ENCODE results near the gene FTO. TPM values are rescaled to one million over a fixed set of nuclear protein-coding genes. Genes with fewer than 3 reads are reported as not detected.
"Not testable (repeated sequence)": the region's sequence is repeated elsewhere in the genome, so short reads cannot be mapped to it uniquely, and the experiment has no call there.

FTO gene
- total RNA-seq, 1 donor from 2014 or later, result 65.8 TPM

DNA sequence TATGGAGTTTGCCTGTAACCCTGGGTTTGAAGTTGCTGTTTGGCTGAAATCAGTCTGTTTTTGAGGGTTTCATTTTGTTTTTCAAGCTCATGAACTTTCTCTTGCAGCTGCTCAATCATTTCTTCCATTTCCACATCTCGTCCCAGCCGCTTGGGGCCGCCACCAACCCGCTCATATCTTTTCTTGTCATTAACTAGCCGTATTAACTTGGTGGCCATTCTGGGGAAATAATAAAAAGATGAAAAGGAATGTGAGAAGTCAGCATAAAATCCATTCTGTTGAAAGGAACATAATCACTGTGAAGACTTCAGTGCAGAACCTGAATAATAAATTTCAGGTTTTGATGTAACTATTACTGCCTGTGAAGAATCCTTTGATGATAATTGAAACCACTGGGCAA, 11.8 kb upstream of the FTO start:
- Mint-ChIP-seq H3K27me3 (no peaks in the 10 kb centered on the region), H3K4me3 (no peak overlapping the region), H3K36me3 (ENCODE audit: low read depth) (peaks cover 12% of the 10 kb centered on the region), H3K9me3 (no peaks in the 10 kb centered on the region), H3K4me1 (no peaks in the 10 kb centered on the region), H3K27ac (no peak overlapping the region)
- CTCF ChIA-PET, result no interaction called here
- TF ChIP-seq, protein P1, sequence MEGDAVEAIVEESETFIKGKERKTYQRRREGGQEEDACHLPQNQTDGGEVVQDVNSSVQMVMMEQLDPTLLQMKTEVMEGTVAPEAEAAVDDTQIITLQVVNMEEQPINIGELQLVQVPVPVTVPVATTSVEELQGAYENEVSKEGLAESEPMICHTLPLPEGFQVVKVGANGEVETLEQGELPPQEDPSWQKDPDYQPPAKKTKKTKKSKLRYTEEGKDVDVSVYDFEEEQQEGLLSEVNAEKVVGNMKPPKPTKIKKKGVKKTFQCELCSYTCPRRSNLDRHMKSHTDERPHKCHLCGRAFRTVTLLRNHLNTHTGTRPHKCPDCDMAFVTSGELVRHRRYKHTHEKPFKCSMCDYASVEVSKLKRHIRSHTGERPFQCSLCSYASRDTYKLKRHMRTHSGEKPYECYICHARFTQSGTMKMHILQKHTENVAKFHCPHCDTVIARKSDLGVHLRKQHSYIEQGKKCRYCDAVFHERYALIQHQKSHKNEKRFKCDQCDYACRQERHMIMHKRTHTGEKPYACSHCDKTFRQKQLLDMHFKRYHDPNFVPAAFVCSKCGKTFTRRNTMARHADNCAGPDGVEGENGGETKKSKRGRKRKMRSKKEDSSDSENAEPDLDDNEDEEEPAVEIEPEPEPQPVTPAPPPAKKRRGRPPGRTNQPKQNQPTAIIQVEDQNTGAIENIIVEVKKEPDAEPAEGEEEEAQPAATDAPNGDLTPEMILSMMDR (IDR thresholded peaks at IDR 0.05), result no peak
- intact Hi-C loops (cut with micrococcal nuclease), result no loop called here
- POLR2A ChIA-PET, result no interaction called here
- ATAC-seq (ENCODE audit: low read depth), result no peak
- DNase-seq, result no peak

DNA sequence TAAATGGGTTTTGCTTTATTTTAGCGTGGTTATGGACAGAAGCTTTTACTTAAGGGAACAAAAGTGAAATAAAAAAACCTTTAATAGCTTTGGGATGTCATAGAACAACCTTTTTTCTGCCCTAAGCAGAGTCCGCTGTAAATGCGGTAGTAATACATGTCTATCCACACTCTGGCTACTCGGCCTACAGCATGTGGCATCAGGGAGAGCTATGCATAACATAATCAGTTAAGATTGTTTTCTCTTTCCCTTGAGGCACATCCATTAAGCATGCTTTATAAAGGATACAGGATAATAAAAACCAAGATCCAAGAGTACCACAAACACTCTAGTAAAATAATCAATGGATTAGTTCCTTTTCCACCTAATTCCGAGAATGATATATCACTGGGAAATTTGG, 10.6 kb upstream of the FTO start:
- Mint-ChIP-seq H3K9me3 (no peaks in the 10 kb centered on the region), H3K4me1 (no peaks in the 10 kb centered on the region), H3K4me3 (no peak overlapping the region), H3K27ac (no peak overlapping the region), H3K36me3 (ENCODE audit: low read depth) (peaks cover 12% of the 10 kb centered on the region), H3K27me3 (no peaks in the 10 kb centered on the region)
- intact Hi-C loops (cut with micrococcal nuclease), result no loop called here
- TF ChIP-seq, protein P1 (IDR thresholded peaks at IDR 0.05), result no peak
- ATAC-seq (ENCODE audit: low read depth) (no peak), DNase-seq (no peak)
- POLR2A ChIA-PET, result no interaction called here
- CTCF ChIA-PET, result no interaction called here

DNA sequence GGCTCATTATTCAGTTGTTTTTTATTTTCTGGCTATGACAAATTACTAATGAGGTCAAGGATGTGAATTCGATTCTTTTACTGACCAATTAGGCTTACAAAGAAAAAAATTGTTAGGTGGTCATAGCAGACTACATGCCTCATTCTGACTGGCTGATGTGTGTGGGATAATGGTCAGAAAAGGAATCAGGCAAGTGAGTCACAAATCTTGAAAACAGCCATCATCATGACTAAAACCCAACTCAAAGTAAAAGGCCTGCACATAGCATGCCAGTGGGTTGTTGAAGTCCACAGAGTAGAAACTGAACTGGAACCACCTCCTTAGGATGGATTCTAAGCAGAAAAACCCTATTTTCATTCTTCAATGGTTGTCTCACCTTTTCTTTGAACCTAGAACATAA, 8.9 kb upstream of the FTO start:
- TF ChIP-seq, protein P1 (IDR thresholded peaks at IDR 0.05), result no peak
- Mint-ChIP-seq H3K27ac (no peak overlapping the region), H3K9me3 (no peaks in the 10 kb centered on the region), H3K36me3 (ENCODE audit: low read depth) (peaks cover 12% of the 10 kb centered on the region), H3K4me1 (no peaks in the 10 kb centered on the region), H3K27me3 (no peaks in the 10 kb centered on the region), H3K4me3 (no peak overlapping the region)
- intact Hi-C loops (cut with micrococcal nuclease), result no loop called here
- POLR2A ChIA-PET, result no interaction called here
- DNase-seq, result no peak
- ATAC-seq (ENCODE audit: low read depth), result no peak
- CTCF ChIA-PET, result no interaction called here

DNA sequence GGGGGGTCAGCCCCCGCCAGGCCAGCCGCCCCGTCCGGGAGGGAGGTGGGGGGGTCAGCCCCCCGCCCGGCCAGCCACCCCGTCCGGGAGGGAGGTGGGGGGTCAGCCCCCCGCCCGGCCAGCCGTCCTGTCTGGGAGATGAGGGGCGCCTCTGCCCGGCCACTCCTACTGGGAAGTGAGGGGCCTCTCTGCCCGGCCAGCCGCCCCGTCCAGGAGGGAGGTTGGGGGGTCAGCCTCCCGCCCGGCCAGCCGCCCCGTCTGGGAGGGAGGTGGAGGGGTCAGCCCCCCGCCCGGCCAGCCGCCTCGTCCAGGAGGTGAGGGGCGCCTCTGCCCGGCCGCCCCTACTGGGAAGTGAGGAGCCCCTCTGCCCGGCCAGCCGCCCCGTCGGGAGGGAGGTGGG, 5.7 kb upstream of the FTO start:
- H3K4me1 Mint-ChIP-seq; H3K27ac Mint-ChIP-seq; POLR2A ChIA-PET; CTCF ChIA-PET; H3K4me3 Mint-ChIP-seq; intact Hi-C loops (cut with micrococcal nuclease); H3K27me3 Mint-ChIP-seq; DNase-seq; ATAC-seq (ENCODE audit: low read depth); H3K9me3 Mint-ChIP-seq: not testable (repeated sequence)
- H3K36me3 Mint-ChIP-seq (ENCODE audit: low read depth), result peaks cover 12% of the 10 kb centered on the region

DNA sequence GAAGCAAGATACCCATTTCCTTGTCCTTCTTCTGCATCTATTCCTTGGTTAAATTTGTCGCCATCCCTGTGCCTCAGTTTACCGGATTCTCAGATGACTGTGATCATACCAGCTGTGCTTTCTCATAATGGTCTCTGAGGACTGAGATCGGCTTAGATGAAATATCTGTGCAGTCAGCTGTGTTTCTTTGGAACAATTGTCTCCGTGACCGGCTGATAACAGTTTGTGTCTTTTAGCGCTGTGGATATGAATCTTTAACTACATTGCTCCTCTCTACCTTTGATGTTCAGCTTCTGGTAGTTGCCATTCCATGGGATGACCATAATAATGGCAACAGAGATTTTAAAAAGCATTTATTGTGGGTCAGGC, 473 bp downstream of the FTO start:
- ChIA-PET POLR2A (interaction anchor here (1.1 to 1.8 kb wide), 3 partner anchors 201 to 643 kb away, joined by 3 to 14 read pairs (median 8); partner anchors contain the start of genes AKTIP and RBL2), CTCF (no interaction called here)
- intact Hi-C loops (cut with micrococcal nuclease), result loop anchor here (1.0 kb wide), 2 partner anchors 201 to 269 kb away; partner anchors contain the start of gene AKTIP
- TF ChIP-seq, protein P1 (IDR thresholded peaks at IDR 0.05), result no peak
- peaks cover 27% of the 10 kb centered on the region for H3K4me1 Mint-ChIP-seq
- ATAC-seq (ENCODE audit: low read depth), result no peak
- H3K4me3 Mint-ChIP-seq, result peak overlapping the region; percentile 96
- H3K27ac Mint-ChIP-seq, result peak overlapping the region; percentile 90
- DNase-seq, result no peak
- no peaks in the 10 kb centered on the region for H3K27me3 Mint-ChIP-seq
- H3K9me3 Mint-ChIP-seq, result no peaks in the 10 kb centered on the region
- H3K36me3 Mint-ChIP-seq (ENCODE audit: low read depth), result peaks cover 14% of the 10 kb centered on the region

DNA sequence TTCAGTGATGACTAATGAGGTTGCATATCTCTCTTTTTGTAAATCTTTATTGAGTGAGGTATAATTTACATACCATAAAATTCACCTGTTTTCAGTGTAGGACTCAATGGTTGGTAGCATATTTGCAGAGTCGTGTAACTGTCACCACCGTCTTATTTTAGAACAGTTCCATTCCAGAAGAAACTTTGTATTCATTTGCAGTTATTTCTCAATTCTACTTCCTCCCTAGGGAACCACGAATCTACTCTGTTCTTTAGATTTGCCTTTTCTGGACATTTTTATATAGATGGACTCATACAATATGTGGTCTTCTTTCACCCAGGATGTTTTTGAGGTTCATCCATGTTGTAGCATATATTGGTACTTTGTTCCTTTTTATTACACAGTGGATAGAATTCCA, 3.7 kb downstream of the FTO start:
- TF ChIP-seq, protein P1 (IDR thresholded peaks at IDR 0.05), result no peak
- H3K36me3 Mint-ChIP-seq (ENCODE audit: low read depth), result peaks cover 14% of the 10 kb centered on the region
- DNase-seq, result no peak
- ChIA-PET CTCF (no interaction called here), POLR2A (no interaction called here)
- H3K27me3 Mint-ChIP-seq, result no peaks in the 10 kb centered on the region
- H3K27ac Mint-ChIP-seq, result no peak overlapping the region
- H3K9me3 Mint-ChIP-seq, result no peaks in the 10 kb centered on the region
- no peak for ATAC-seq (ENCODE audit: low read depth)
- H3K4me3 Mint-ChIP-seq, result no peak overlapping the region
- intact Hi-C loops (cut with micrococcal nuclease), result no loop called here
- peaks cover 29% of the 10 kb centered on the region for H3K4me1 Mint-ChIP-seq

Measured in activated B cell treated with CpG ODN at 0.5 μM for 24 hours (primary cell).